ENCODE measurements around the gene HSBP1L1.
A peak's percentile ranks its signal among the peaks of the same experiment; 100 is the strongest.

The HSBP1L1 gene

DNA sequence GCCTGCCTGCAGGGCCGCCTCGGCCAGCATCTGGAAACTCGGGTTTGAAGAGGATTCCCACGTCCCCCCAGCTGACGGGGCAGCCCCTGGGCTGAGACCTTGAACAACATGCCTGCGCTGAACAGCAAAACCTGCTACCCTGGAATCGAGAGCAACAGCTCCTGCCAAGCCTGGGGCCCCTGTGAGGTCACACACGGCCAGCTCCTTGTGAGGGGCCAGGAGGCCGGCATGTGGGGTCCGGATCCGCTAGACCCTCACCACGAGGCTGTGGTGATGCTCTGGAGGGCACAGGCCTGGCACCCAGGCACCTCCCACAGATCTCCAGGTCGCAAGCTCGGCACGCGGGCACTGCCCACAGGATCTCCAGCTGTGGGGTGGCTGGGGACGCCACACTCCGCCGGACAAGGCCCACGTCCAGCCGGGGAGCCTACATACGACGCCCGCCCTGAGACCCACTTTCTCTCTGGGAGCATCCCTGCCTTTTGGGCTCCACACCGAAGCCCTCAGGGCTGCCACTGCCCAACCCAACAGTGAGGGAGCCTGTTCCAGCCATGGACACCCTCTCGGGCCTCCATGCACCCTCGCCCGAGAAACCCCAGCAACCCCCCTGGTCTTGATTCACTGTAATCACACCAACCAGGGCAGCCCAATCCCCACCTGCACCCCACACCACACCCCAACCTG is 47.1 kb upstream of the HSBP1L1 start:
- Histone ChIP-seq H3K4me1 (ENCODE audit: control insufficient read depth, insufficient read depth, low read length) (no peaks in the 10 kb centered on the region), H3K27ac (ENCODE audit: extremely low read depth, low read depth, low read length) (no peak overlapping the region), H3K36me3 (ENCODE audit: control insufficient read depth in 2 of 2, insufficient read depth in 1 of 2, low read length in 2 of 2) (peaks cover 0 to 20% of the 10 kb centered on the region in 2 experiments; a peak in 1 of 3 replicates), H3K4me3 (ENCODE audit: low read depth, low read length) (no peak overlapping the region), H3K9me3 (ENCODE audit: control insufficient read depth, insufficient read depth, low read depth, low read length) (no peaks in the 10 kb centered on the region)
- CTCF ChIA-PET, result no interaction called here
- TF ChIP-seq, protein P1, sequence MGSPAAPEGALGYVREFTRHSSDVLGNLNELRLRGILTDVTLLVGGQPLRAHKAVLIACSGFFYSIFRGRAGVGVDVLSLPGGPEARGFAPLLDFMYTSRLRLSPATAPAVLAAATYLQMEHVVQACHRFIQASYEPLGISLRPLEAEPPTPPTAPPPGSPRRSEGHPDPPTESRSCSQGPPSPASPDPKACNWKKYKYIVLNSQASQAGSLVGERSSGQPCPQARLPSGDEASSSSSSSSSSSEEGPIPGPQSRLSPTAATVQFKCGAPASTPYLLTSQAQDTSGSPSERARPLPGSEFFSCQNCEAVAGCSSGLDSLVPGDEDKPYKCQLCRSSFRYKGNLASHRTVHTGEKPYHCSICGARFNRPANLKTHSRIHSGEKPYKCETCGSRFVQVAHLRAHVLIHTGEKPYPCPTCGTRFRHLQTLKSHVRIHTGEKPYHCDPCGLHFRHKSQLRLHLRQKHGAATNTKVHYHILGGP (tag by site-specific recombination; IDR thresholded peaks at IDR 0.05), result no peak
- no peak for TF ChIP-seq ZNF239 (tag by site-specific recombination; IDR thresholded peaks at IDR 0.05)
- TF ChIP-seq ZNF335 (tag by site-specific recombination; conservative IDR thresholded peaks at IDR 0.05), result no peak
- TF ChIP-seq ZNF585B (tag by site-specific recombination; IDR thresholded peaks at IDR 0.05), result no peak
- no peak for TF ChIP-seq ZNF521 (tag by site-specific recombination; IDR thresholded peaks at IDR 0.05)
- TF ChIP-seq ZFP37 (tag by site-specific recombination; IDR thresholded peaks at IDR 0.05), result no peak
- no peak for TF ChIP-seq OVOL3 (tag by site-specific recombination; IDR thresholded peaks at IDR 0.05)
- no peak for TF ChIP-seq ZIC2 (tag by site-specific recombination; IDR thresholded peaks at IDR 0.05)
- TF ChIP-seq ZNF670 (tag by site-specific recombination; IDR thresholded peaks at IDR 0.05; ENCODE audit: low read depth), result no peak
- TF ChIP-seq ZBTB17 (tag by site-specific recombination; IDR thresholded peaks at IDR 0.05), result no peak
- TF ChIP-seq ZBTB48 (tag by site-specific recombination; IDR thresholded peaks at IDR 0.05), result no peak
- TF ChIP-seq ZNF768 (tag by site-specific recombination; IDR thresholded peaks at IDR 0.05), result no peak
- TF ChIP-seq, protein P2, sequence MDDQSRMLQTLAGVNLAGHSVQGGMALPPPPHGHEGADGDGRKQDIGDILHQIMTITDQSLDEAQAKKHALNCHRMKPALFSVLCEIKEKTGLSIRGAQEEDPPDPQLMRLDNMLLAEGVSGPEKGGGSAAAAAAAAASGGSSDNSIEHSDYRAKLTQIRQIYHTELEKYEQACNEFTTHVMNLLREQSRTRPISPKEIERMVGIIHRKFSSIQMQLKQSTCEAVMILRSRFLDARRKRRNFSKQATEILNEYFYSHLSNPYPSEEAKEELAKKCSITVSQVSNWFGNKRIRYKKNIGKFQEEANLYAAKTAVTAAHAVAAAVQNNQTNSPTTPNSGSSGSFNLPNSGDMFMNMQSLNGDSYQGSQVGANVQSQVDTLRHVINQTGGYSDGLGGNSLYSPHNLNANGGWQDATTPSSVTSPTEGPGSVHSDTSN (CRISPR knock-in tag; IDR thresholded peaks at IDR 0.05), result no peak
- no peak for TF ChIP-seq ZNF175 (tag by site-specific recombination; IDR thresholded peaks at IDR 0.05)
- no peak for TF ChIP-seq ZNF155 (tag by site-specific recombination; IDR thresholded peaks at IDR 0.05)
- POLR2A ChIA-PET, result no interaction called here

DNA sequence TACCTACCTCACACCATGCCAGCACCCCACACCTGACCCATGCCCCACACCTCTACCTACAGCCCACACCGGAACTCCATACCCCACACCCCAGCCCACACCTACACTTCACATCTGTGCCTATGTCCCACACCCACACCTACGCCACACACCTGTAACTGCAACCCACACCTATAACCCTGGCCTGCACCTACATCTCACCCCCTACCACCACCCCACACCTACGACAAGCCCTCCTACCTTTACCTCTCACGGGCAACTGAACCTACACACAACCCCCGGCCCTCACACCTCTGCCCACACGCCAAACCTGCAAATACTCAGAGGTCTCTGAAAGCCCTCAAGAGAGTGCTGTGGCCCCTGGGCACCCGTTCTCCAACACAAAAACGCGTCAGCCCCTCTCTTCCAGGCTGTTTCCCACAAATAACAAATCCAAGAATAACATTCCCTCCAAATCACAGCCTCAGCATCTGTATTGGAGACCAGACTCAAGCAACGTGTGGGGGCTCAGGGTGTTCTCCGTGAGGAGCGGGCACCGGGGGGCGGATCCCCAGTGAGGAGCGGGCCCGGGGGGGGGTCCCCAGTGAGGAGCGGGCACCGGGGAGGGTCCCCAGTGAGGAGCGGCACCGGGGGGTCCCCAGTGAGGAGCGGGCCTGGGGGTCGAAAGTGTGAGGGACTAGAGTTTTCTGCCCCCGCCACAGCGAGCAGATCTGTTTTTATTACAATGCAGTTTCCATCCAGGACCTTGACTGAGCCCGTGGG is 46.4 kb upstream of the HSBP1L1 start:
- Histone ChIP-seq H3K36me3 (ENCODE audit: control insufficient read depth in 2 of 2, insufficient read depth in 1 of 2, low read length in 2 of 2) (peaks cover 0 to 20% of the 10 kb centered on the region in 2 experiments; a peak in 1 of 3 replicates), H3K4me1 (ENCODE audit: control insufficient read depth, insufficient read depth, low read length) (no peaks in the 10 kb centered on the region), H3K4me3 (ENCODE audit: low read depth, low read length) (no peak overlapping the region), H3K9me3 (ENCODE audit: control insufficient read depth, insufficient read depth, low read depth, low read length) (no peaks in the 10 kb centered on the region), H3K27ac (ENCODE audit: extremely low read depth, low read depth, low read length) (no peak overlapping the region)
- peak; percentile 76 for TF ChIP-seq ZFHX2 (tag by site-specific recombination; conservative IDR thresholded peaks at IDR 0.05)
- TF ChIP-seq ZNF175 (tag by site-specific recombination; IDR thresholded peaks at IDR 0.05), result no peak
- TF ChIP-seq EGR2 (tag by site-specific recombination; IDR thresholded peaks at IDR 0.05; ENCODE audit: low read depth), result peak; percentile 90
- TF ChIP-seq ZNF157 (tag by site-specific recombination; IDR thresholded peaks at IDR 0.05), result peak; percentile 18; the same call in 1 of the 2 replicates
- TF ChIP-seq, protein P2 (CRISPR knock-in tag; IDR thresholded peaks at IDR 0.05), result no peak
- CTCF ChIA-PET, result no interaction called here
- POLR2A ChIA-PET, result no interaction called here

All from HEK293 (cell line).